ENCODE results near the gene CXorf65.
A peak's percentile ranks its signal among the peaks of the same experiment; 100 is the strongest.

Gene CXorf65

DNA sequence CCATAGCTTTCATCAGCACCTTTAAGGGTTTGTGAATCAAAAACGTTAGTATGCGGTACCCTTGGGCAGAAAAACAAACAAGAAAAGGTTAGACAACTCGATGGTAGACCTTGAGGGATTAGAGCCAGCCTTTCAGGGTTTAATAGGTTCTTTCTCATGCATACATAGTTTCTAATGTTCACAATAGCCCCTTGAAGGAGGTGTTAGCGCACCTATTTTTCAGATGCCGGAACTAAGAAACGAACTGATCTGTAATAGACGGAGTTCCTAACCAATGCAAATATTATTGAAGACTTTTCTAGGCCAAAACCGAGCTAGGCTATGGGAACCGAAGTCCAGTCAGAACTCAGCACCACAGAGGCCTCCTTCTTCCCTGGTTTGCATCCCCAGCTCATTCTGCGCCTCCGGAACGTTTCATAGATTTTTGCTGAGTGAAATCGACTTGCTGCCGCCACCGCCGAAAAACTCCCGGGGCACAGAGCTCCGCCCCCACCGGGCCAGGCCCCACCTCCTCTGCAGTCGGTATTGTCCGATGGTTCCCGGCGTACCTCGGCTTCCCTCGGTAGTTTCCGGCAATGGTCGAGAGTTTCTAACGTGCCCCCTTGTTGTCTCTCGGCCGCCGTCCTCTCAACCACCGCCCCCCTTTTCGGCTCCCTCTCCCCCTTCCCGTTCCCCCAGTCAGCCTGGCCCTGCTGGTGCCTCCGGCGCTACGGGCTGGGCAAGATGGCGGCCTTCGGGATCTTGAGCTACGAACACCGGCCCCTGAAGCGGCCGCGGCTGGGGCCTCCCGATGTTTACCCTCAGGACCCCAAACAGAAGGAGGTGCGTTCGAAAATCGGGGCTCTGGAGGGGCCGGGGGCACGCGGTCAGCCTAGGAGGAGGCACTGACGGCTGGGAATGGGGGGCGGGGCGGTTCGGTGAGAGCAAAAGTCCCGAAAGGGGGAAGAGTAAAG lies 11.8 kb upstream of the CXorf65 start, which contains the start of gene MED12:
Gene MED12, plus strand, starts transcription at position 565 of the 953 bp plus-strand sequence. Its CDS starts 159 bp downstream, at position 724.
- TF ChIP-seq, protein P1, sequence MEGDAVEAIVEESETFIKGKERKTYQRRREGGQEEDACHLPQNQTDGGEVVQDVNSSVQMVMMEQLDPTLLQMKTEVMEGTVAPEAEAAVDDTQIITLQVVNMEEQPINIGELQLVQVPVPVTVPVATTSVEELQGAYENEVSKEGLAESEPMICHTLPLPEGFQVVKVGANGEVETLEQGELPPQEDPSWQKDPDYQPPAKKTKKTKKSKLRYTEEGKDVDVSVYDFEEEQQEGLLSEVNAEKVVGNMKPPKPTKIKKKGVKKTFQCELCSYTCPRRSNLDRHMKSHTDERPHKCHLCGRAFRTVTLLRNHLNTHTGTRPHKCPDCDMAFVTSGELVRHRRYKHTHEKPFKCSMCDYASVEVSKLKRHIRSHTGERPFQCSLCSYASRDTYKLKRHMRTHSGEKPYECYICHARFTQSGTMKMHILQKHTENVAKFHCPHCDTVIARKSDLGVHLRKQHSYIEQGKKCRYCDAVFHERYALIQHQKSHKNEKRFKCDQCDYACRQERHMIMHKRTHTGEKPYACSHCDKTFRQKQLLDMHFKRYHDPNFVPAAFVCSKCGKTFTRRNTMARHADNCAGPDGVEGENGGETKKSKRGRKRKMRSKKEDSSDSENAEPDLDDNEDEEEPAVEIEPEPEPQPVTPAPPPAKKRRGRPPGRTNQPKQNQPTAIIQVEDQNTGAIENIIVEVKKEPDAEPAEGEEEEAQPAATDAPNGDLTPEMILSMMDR (IDR thresholded peaks at IDR 0.05; ENCODE audit: extremely low read depth, missing control alignments), result no peak
- DNase-seq (ENCODE audit: low spot score), result peak; percentile 78

DNA sequence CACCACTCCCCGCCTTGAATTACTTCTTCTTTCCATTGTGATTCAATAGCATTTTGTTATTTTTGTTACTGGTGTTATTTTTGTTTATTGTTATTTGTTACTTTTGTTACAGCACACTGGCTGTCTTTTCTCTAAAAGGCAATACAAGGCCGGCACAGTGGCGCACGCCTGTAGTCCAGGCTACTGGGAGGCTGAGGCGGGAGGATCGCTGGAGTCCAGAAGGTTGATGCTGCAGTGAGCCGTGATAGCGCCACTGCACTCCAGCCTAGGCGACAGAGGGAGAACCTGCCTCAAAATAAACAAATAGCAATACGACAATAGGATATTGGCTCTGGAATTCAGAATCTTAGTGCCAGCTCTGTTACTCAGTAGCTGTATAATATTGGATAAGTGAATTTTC lies 10.8 kb upstream of the CXorf65 start:
- TF ChIP-seq, protein P1 (IDR thresholded peaks at IDR 0.05; ENCODE audit: extremely low read depth, missing control alignments), result no peak

GRCh38 chrX:71111921-71112431 lies 5.4 kb upstream of the CXorf65 start:
- TF ChIP-seq, protein P1 (IDR thresholded peaks at IDR 0.05; ENCODE audit: extremely low read depth, missing control alignments), result no peak
- DNase-seq (ENCODE audit: low spot score), result no peak

More for the DNA sequence above, 10.8 kb upstream of the CXorf65 start:
- no peak for DNase-seq (ENCODE audit: low spot score)

DNA sequence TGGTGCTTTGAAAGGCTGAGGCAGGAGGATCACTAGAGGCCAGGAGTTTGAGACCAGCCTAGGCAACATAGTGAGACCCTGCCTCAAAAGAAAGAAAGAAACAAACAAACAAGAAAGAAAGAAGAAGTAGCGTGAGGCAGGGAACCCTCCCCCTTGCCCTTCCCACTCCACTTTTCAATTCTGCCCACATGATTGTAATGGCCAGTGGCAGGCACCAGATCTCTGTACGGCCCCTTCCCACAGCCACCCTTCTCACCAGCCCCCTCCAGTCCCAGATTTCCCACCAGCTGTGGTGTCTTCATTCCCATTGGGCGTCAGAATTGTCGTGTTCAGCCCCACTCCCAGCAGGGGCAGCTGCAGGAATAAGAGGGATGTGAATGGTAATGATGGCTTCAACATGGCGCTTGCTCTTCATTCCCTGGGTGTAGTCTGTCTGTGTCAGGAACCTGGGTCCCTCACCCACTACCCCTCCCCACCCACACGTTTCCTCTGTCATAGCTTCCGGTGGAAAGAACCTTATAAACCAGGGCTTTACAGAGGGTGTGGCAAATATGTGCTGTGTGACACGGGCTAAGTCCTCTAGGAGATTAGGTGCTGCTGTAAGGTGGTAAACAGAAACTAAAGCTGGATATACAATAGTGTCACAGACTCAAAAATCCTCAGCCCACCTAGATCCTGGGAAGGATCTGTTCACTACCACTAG lies 4.8 kb upstream of the CXorf65 start, which contains the start of gene IL2RG:
Gene IL2RG, minus strand, starts transcription at position 437 of the 703 bp plus-strand sequence. Its CDS starts 38 bp downstream, at position 399.
- TF ChIP-seq, protein P1 (IDR thresholded peaks at IDR 0.05; ENCODE audit: extremely low read depth, missing control alignments), result no peak
- peak; percentile 70 for DNase-seq (ENCODE audit: low spot score)

GRCh38 chrX:71109051-71109450 lies 2.5 kb upstream of the CXorf65 start:
- DNase-seq (ENCODE audit: low spot score), result no peak
- TF ChIP-seq, protein P1 (IDR thresholded peaks at IDR 0.05; ENCODE audit: extremely low read depth, missing control alignments), result no peak

DNA sequence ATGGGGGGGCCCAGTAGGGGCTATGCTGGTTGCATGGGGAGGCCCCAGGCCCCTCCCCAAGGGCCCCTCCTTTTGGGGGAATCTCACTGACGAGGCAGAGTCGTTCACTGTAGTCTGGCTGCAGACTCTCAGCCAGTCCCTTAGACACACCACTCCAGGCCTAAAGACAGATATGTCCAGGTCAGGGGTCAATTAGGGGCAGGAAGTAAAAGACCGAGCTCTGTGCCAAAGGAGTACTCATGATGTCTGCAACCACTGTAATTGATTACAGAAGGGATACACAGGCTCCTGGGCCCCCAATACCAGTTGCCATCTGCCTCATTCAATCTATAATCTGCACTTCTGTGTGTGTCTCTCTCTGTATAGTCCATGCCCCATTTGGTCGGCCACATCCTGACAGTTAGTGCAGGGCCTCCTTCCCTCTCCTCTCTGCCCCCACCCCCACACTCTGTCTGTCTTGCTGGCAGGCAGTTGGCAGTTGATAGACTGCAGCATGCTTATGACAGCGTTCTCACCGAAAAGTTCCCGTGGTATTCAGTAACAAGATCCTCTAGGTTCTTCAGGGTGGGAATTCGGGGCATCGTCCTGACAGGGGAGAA lies 1.3 kb upstream of the CXorf65 start:
- DNase-seq (ENCODE audit: low spot score), result no peak
- TF ChIP-seq, protein P1 (IDR thresholded peaks at IDR 0.05; ENCODE audit: extremely low read depth, missing control alignments), result no peak
